Fibroblast of skin of left quadriceps (primary cell): ENCODE measurements around the gene ADGRB3.

Source experiments
- DNase-seq, 2 experiments: peaks; one replicate each; pipeline ENCODE4 v3.0.0-alpha.2; 2013; ENCODE audit warnings: low read depth in 2 of 2

Gene ADGRB3

DNA sequence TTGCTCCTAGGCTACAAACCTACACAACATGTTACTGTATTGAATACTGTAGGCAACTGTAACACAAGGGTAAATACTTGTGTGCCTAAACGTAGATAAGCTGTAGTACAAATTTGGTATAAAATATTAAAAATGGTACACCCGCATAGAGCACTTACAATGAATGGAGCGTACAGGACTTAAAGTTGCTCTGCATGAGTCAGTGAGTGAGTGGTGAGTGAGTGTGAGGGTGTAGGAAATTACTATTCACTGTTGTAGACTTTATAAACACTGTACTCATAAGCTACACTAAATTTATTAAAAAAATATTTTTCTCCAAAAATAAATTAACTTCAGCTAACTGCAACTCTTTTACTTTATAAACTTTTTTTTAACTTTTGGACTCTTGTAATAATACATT is 391.6 kb downstream of the ADGRB3 start:
- DNase-seq = no peak

DNA sequence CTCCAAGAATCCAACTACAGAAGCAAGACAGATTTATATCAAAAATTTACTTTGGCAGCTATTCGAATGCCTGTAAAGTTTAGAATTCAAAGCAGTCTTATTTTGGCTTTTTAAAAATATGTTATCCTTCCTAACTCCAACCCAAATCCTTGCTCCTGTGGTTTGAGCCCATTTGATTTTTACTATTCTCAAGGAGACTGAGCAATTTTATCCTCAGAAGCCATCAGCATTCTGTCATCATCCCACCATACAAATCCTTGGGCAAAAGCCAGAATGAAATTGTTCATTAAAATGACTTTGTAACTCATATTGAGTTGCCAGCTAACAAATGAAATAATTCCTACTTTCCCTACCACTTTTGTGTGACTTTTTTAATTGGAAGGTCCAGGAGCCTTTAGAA is 392.8 kb downstream of the ADGRB3 start:
- no peak for DNase-seq

- no peak for DNase-seq
Measured at GRCh38 chr6:69038841-69039240, 403.8 kb downstream of the ADGRB3 start.

GRCh38 chr6:69042297-69042696 is 407.2 kb downstream of the ADGRB3 start:
- DNase-seq = no peak

GRCh38 chr6:69044534-69044933 is 409.5 kb downstream of the ADGRB3 start:
- no peak for DNase-seq

DNA sequence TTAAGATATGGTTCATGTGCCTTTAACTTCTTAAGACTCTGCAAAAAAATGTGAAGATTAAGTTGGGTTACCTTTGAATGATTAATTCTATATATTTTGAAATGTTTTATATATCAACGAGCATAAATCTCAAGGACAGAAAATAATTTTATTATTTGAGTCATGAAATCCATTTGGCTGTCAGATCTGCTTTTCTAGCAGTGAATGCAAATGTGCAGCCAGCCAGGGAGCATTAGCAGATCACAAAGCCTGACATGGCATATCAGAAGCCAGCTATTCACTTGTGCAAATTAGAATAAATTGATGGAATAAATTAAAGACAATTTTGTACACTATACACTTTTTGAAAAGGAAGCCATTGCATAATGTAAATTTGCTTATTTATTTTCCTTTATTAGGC is 424.3 kb downstream of the ADGRB3 start:
- DNase-seq = no peak

DNA sequence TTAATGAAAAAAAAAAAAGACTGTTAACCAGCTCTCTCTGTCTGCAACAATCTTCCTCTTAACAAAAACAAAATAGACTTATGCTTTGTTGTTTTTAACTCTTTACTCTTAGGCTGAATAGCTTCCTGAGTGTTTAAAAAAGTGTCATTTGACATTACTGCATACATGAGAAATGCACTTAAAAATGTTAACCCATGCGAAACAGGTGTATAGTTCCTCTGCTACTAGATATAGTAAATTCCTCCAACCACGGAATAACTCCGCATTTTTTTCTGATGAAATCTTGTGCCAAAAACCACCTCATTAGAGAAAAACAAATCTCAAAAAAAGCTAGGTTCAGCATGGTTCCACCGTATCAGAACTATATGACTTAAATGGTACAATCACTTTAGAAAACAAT is 426.0 kb downstream of the ADGRB3 start:
- no peak for DNase-seq

- no peak for DNase-seq
Measured at GRCh38 chr6:69063401-69063800, 428.3 kb downstream of the ADGRB3 start.

DNA sequence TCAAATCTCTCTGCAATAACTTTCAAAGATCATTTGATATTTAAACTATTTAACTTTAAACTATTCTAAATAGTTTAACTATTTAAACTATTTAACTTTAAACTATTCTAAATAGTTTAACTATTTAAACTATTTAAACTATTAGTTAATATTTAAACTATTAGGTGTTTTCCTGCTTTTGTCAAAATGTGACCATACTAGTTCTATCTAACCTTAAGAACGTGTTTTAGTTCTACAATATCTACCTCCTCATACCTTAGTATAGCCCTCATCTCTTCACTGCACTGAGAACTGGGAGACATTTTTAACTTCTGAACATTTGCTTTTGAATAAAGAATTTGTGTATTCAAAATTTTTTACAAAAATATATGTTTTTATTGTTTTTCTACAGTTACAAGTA is 429.1 kb downstream of the ADGRB3 start:
- no peak for DNase-seq

DNA sequence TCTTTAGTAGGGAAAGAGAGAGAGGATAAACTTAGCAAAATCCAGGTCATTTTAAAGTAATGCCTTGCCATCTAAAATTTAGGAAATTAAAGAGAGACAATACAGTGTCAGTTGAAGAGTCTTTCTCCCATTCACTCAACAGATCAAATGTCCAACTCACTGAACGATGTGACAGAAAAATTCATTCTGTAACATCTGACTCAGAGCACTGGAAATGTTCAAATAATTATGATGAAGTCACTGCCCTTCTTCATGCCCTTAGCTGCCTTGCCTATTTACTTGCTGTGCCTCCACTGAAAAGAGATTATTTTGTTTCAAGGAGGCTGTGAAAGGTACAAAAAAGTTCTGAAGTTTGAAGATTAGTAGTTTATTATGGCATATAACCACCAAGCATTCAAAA is 434.8 kb downstream of the ADGRB3 start:
- DNase-seq = no peak

GRCh38 chr6:69072796-69073195 is 437.7 kb downstream of the ADGRB3 start:
- DNase-seq = no peak

DNA sequence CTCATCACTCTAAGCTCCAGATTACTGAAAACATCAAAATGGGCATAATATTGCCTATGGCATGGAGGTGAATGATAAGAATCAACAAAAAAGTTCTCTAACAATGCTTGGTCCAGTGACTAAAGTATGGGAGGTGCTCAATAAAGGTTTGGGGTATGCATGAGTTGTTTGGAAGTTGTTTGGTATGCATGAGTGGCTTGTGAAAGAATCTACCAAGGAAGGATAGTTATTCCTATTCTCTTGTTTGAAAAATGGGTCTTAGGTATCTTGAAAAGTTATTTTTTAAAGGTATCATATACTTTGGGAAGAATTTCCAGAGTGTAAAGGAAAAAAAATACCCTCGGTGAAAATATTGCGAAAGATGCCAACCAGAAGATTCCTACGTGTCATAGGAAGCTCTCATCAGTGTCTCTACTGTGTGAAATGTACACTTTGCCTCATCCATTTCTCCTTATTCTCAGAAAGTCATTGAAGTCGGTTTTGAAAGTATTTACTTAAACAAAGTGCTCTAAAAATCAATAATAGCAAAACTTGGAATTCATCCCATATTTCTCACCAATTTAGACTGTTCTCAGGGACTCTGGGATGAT is 449.8 kb downstream of the ADGRB3 start:
- DNase-seq = no peak

DNA sequence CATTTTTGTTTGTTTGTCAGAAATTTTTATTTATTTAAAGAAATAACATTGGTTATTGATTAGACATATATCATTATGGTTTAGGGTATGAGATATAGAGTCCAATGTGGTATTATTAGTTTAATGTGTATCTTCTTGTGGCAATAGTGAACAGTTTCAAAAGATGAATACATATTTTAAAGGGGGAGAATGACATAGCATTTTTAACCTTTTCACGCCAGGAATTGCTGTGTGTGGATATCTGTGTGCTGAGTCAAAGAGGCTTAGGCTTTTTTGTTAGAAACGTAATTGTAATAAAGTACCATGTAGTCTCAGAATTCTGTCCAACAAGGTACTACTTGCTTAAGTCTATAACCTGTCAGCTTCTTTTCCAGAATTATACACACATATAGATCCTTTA is 451.6 kb downstream of the ADGRB3 start:
- DNase-seq = no peak

- DNase-seq = no peak
Measured at GRCh38 chr6:69089539-69089938, 454.5 kb downstream of the ADGRB3 start.

- peak; percentile 62 to 67 for DNase-seq
Measured at GRCh38 chr6:69090132-69090531, 455.1 kb downstream of the ADGRB3 start.

GRCh38 chr6:69096681-69097080 is 461.6 kb downstream of the ADGRB3 start:
- peak in 1 of 2 experiments; percentile 8 for DNase-seq

GRCh38 chr6:69097948-69098347 is 462.9 kb downstream of the ADGRB3 start:
- no peak for DNase-seq

GRCh38 chr6:69098910-69099309 is 463.8 kb downstream of the ADGRB3 start:
- DNase-seq = no peak

DNA sequence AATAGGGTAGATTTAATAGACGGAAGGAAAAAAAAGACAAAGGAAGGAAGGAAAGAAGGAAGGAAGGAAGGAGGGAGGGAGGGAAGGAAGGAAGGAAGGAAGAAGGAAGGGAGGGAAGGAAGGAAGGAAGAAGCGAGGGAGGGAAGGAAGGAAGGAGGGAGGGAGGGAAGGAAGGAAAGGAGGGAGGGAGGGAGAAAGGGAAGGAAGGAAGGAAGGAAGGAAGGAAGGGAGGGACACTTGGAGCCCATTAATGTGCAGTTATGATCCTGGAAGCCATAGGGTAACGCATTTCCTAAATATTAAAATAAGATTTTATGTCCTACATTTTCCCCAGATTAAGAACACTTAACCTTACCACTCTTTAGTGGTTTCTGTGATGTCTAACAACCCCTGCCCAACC is 465.7 kb downstream of the ADGRB3 start:
- no peak for DNase-seq

DNA sequence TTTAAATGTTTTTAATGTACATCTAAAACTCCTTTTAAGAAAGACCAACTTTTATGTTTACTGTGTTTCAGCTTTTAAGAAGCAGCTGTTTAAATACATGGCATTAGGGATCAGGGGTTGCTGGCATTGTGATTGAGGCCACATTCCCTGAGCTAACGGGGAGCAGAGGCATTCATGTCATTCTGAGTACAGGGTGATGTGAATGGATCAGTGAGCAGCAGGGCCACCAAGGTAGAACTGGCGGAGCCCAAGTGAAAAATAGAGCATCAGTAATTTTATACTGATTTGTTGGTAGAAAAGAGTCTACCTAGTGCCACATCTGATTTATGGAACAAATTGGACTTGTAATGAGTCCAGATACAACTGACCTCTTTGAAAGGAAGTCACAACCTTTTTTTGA is 467.3 kb downstream of the ADGRB3 start:
- no peak for DNase-seq

GRCh38 chr6:69105288-69105687 is 470.2 kb downstream of the ADGRB3 start:
- DNase-seq = no peak

DNA sequence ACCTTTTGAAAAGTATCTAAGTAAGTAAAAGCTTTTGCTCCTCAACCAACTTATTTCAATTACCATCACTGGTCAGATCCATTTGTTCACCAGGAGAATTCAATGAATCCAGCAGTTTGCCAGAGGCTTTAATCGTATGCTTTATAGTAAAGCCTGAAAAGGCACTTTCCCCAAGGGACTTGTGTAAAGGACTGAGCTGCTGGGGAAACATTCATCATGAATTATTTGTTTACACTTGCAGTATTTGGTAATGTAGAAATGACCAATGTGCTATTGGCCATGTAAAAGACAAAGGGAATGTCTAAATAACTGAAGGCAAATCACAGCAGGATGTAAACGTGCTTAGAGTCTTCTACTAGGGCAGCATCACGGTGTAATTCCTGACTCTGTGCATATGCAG is 471.4 kb downstream of the ADGRB3 start:
- DNase-seq = no peak

DNA sequence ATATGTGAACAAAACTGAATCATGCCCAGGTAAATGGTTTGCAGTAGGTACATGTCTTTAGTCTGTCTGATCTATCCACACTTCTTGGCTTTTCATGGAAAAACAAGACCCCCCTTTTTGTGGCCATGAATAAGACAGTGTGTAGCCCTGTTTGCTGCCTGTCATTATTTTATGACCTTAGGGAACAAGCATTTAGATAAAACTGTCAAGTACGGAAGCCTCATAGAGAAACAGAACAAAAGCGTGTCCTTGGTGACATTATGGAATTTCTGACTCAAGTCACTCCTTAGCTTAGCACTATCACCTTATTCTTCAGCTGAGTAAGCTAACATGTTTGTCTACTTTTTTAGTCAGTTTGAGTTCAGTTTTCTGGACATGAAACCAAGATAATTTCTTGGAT is 476.2 kb downstream of the ADGRB3 start:
- DNase-seq = no peak

DNA sequence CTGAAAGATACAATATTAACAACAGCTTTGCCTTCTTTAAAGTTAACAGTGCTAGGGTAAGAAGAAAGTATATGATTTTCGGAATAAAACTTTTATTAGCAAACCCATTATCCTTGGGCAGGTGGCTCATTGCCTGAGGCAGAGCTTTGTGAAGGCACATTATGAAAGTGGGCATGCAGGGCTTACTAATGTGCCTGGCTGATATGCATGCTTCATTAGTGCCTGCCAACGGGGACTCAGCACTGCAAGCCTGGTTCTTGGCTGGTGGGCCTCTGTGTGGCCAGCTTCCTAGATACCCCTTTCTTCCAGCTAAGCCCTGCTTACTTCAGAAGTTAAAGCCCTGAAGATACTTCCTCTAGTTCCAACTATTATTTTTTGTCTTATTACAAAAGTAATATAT is 481.6 kb downstream of the ADGRB3 start:
- no peak for DNase-seq
